Karpas-422 (cell line): Measurements from ENCODE around the gene ATP11A. TPM values are rescaled to one million over a fixed set of nuclear protein-coding genes. Genes with fewer than 3 reads are reported as not detected.

ENCODE experiments used
- DNase-seq: peaks from one replicate; pipeline ENCODE4 v3.0.0-alpha.2; 2015
- H2AFZ ChIP-seq: fragments of 200-600 bp; sonication (generic); 2 replicates; pipeline ENCODE4 v1.6.1; 2014; ENCODE audit warnings: antibody characterized with exemption, low read length, mixed read lengths
- H3K27ac ChIP-seq: fragments of 200-600 bp; sonication (generic); 2 replicates; pipeline ENCODE4 v1.5.1; 2014; ENCODE audit warnings: mild to moderate bottlenecking, low read length, moderate library complexity
- H3K27me3 ChIP-seq: fragments of 200-600 bp; sonication (generic); 2 replicates; pipeline ENCODE4 v1.6.1; 2014; ENCODE audit warnings: low read length, mixed read lengths
- H3K36me3 ChIP-seq: fragments of 200-600 bp; sonication (generic); 2 replicates; pipeline ENCODE4 v1.6.1; 2014; ENCODE audit warnings: low read length, mixed read lengths; ENCODE audit not compliant: insufficient read depth
- H3K4me1 ChIP-seq: fragments of 200-600 bp; sonication (generic); 2 replicates; pipeline ENCODE4 v1.6.1; 2014; ENCODE audit warnings: mild to moderate bottlenecking, low read length, mixed read lengths
- H3K4me2 ChIP-seq: fragments of 200-600 bp; sonication (generic); 2 replicates; pipeline ENCODE4 v1.6.1; 2014; ENCODE audit warnings: low read length, low read depth, mild to moderate bottlenecking; ENCODE audit not compliant: poor library complexity, severe bottlenecking
- H3K4me3 ChIP-seq: fragments of 200-600 bp; sonication (generic); 2 replicates; pipeline ENCODE4 v1.5.1; 2014; ENCODE audit warnings: mild to moderate bottlenecking, antibody characterized with exemption, low read length, mixed read lengths
- H3K79me2 ChIP-seq: fragments of 200-600 bp; sonication (generic); 2 replicates; pipeline ENCODE4 v1.6.1; 2014; ENCODE audit warnings: mild to moderate bottlenecking, low read length, mixed read lengths
- H3K9ac ChIP-seq: fragments of 200-600 bp; sonication (generic); 2 replicates; pipeline ENCODE4 v1.6.0; 2014; ENCODE audit warnings: low read length
- H3K9me2 ChIP-seq: fragments of 200-600 bp; sonication (generic), shearing (Covaris generic); replicated peaks from 2 replicates; pipeline ENCODE4 v1.6.0; 2014; ENCODE audit warnings: mild to moderate bottlenecking, low read length, moderate library complexity; ENCODE audit not compliant: insufficient read depth
- H3K9me3 ChIP-seq: fragments of 300-700, 200-600 bp; sonication (generic); 2 replicates; pipeline ENCODE4 v1.6.1; 2014; ENCODE audit warnings: low read length, mixed read lengths
- H4K20me1 ChIP-seq: fragments of 200-600 bp; sonication (generic); 2 replicates; pipeline ENCODE4 v1.6.1; 2014; ENCODE audit warnings: mild to moderate bottlenecking, antibody characterized with exemption, low read length, low read depth; ENCODE audit not compliant: insufficient read depth
- total RNA-seq: library from RNA; depleted of rRNA; stranded (reverse); fragments of >200 nt; shearing (Covaris generic); gene quantifications from 2 replicates; pipeline ENCODE4 v1.2.3, GENCODE V29; 2014; ENCODE audit warnings: low replicate concordance

Gene ATP11A
- total RNA-seq, 1 experiment from 2014 or later, result 0.11 TPM

- no peaks in the 10 kb centered on the region for H3K27me3 ChIP-seq
- H3K9ac ChIP-seq, result no peak overlapping the region
- H3K4me2 ChIP-seq, result no peak overlapping the region
- H3K9me2 ChIP-seq, result no peaks in the 10 kb centered on the region
- no peak overlapping the region for H3K27ac ChIP-seq
- no peaks in the 10 kb centered on the region for H4K20me1 ChIP-seq
- H3K4me3 ChIP-seq, result no peak overlapping the region
- no peaks in the 10 kb centered on the region for H3K36me3 ChIP-seq
- H2AFZ ChIP-seq, result no peak overlapping the region
- H3K4me1 ChIP-seq, result peaks cover 1% of the 10 kb centered on the region; the same call in 1 of the 2 replicates
- no peaks in the 10 kb centered on the region for H3K9me3 ChIP-seq
- H3K79me2 ChIP-seq, result no peaks in the 10 kb centered on the region
- no peak for DNase-seq
These were observed 83.1 kb downstream of the ATP11A start for GRCh38 chr13:112772929-112773328.

GRCh38 chr13:112773601-112774447, 84.0 kb downstream of the ATP11A start:
- no peak for DNase-seq
- Histone ChIP-seq H3K9me3 (no peaks in the 10 kb centered on the region), H3K79me2 (no peaks in the 10 kb centered on the region), H3K27me3 (no peaks in the 10 kb centered on the region), H2AFZ (no peak overlapping the region), H4K20me1 (no peaks in the 10 kb centered on the region), H3K9me2 (no peaks in the 10 kb centered on the region), H3K4me3 (no peak overlapping the region), H3K9ac (no peak overlapping the region), H3K4me1 (no peaks in the 10 kb centered on the region), H3K4me2 (no peak overlapping the region), H3K27ac (no peak overlapping the region), H3K36me3 (no peaks in the 10 kb centered on the region)

- H3K4me1 ChIP-seq, result no peaks in the 10 kb centered on the region
- no peak overlapping the region for H3K4me2 ChIP-seq
- no peaks in the 10 kb centered on the region for H3K9me3 ChIP-seq
- H3K9me2 ChIP-seq, result no peaks in the 10 kb centered on the region
- H3K36me3 ChIP-seq, result no peaks in the 10 kb centered on the region
- no peak overlapping the region for H3K27ac ChIP-seq
- no peaks in the 10 kb centered on the region for H3K79me2 ChIP-seq
- H3K9ac ChIP-seq, result no peak overlapping the region
- no peaks in the 10 kb centered on the region for H3K27me3 ChIP-seq
- no peaks in the 10 kb centered on the region for H4K20me1 ChIP-seq
- no peak for DNase-seq
- H3K4me3 ChIP-seq, result no peak overlapping the region
- H2AFZ ChIP-seq, result no peak overlapping the region
These were observed 84.6 kb downstream of the ATP11A start for GRCh38 chr13:112774448-112774792.

- no peak overlapping the region for H3K9ac ChIP-seq
- no peaks in the 10 kb centered on the region for H3K27me3 ChIP-seq
- no peaks in the 10 kb centered on the region for H3K9me2 ChIP-seq
- no peak overlapping the region for H3K4me2 ChIP-seq
- H3K27ac ChIP-seq, result no peak overlapping the region
- no peaks in the 10 kb centered on the region for H3K9me3 ChIP-seq
- no peaks in the 10 kb centered on the region for H3K4me1 ChIP-seq
- H3K36me3 ChIP-seq, result no peaks in the 10 kb centered on the region
- no peak overlapping the region for H2AFZ ChIP-seq
- no peaks in the 10 kb centered on the region for H4K20me1 ChIP-seq
- H3K4me3 ChIP-seq, result no peak overlapping the region
- H3K79me2 ChIP-seq, result no peaks in the 10 kb centered on the region
- DNase-seq, result no peak
These were observed 85.2 kb downstream of the ATP11A start for GRCh38 chr13:112774829-112775565.

GRCh38 chr13:112775791-112776279, 86.0 kb downstream of the ATP11A start:
- H4K20me1 ChIP-seq, result no peaks in the 10 kb centered on the region

GRCh38 chr13:112776354-112776753, 86.5 kb downstream of the ATP11A start:
- H4K20me1 ChIP-seq, result no peaks in the 10 kb centered on the region
- H3K9me2 ChIP-seq, result no peaks in the 10 kb centered on the region
- H3K9ac ChIP-seq, result no peak overlapping the region
- DNase-seq, result no peak
- H2AFZ ChIP-seq, result no peak overlapping the region
- H3K4me1 ChIP-seq, result no peaks in the 10 kb centered on the region
- H3K4me2 ChIP-seq, result no peak overlapping the region
- no peaks in the 10 kb centered on the region for H3K27me3 ChIP-seq
- no peaks in the 10 kb centered on the region for H3K9me3 ChIP-seq
- H3K27ac ChIP-seq, result no peak overlapping the region
- H3K36me3 ChIP-seq, result no peaks in the 10 kb centered on the region
- H3K4me3 ChIP-seq, result no peak overlapping the region
- no peaks in the 10 kb centered on the region for H3K79me2 ChIP-seq

More at GRCh38 chr13:112775791-112776279, 86.0 kb downstream of the ATP11A start:
- Histone ChIP-seq H3K4me1 (no peaks in the 10 kb centered on the region), H3K9ac (no peak overlapping the region), H3K36me3 (no peaks in the 10 kb centered on the region), H3K9me3 (no peaks in the 10 kb centered on the region), H3K27me3 (no peaks in the 10 kb centered on the region), H3K79me2 (no peaks in the 10 kb centered on the region), H3K9me2 (no peaks in the 10 kb centered on the region), H3K4me3 (no peak overlapping the region), H3K27ac (no peak overlapping the region), H2AFZ (no peak overlapping the region), H3K4me2 (no peak overlapping the region)
- no peak for DNase-seq

GRCh38 chr13:112776971-112777370, 87.1 kb downstream of the ATP11A start:
- H3K36me3 ChIP-seq, result no peaks in the 10 kb centered on the region
- no peak for DNase-seq
- no peak overlapping the region for H3K9ac ChIP-seq
- H3K4me1 ChIP-seq, result no peaks in the 10 kb centered on the region
- no peak overlapping the region for H3K27ac ChIP-seq
- no peak overlapping the region for H2AFZ ChIP-seq
- H3K9me3 ChIP-seq, result no peaks in the 10 kb centered on the region
- no peaks in the 10 kb centered on the region for H4K20me1 ChIP-seq
- H3K79me2 ChIP-seq, result no peaks in the 10 kb centered on the region
- H3K9me2 ChIP-seq, result no peaks in the 10 kb centered on the region
- H3K4me2 ChIP-seq, result no peak overlapping the region
- H3K27me3 ChIP-seq, result no peaks in the 10 kb centered on the region
- no peak overlapping the region for H3K4me3 ChIP-seq

- Histone ChIP-seq H3K27ac (no peak overlapping the region), H2AFZ (no peak overlapping the region), H3K4me3 (no peak overlapping the region), H3K27me3 (no peaks in the 10 kb centered on the region), H3K4me1 (no peaks in the 10 kb centered on the region), H3K9me2 (no peaks in the 10 kb centered on the region), H4K20me1 (no peaks in the 10 kb centered on the region), H3K4me2 (no peak overlapping the region), H3K36me3 (no peaks in the 10 kb centered on the region), H3K9me3 (no peaks in the 10 kb centered on the region), H3K79me2 (no peaks in the 10 kb centered on the region), H3K9ac (no peak overlapping the region)
- no peak for DNase-seq
These were observed 88.0 kb downstream of the ATP11A start for GRCh38 chr13:112777637-112778406.
